Endodermal cell (in vitro differentiated cells): ENCODE measurements around the gene INSC. TPM values are rescaled to one million over a fixed set of nuclear protein-coding genes. Genes with fewer than 3 reads are reported as not detected.

Experiments used
- DNase-seq: peaks from one replicate; pipeline ENCODE4 v3.0.0-alpha.2; 2017
- H3K27ac ChIP-seq: 2 replicates; pipeline ENCODE4 v1.5.1; 2013; ENCODE audit warnings: mild to moderate bottlenecking, low read depth, low read length, moderate library complexity
- H3K27me3 ChIP-seq: 2 replicates; pipeline ENCODE4 v1.6.1; 2013; ENCODE audit warnings: mild to moderate bottlenecking, low read length, moderate library complexity; ENCODE audit not compliant: insufficient read depth, control insufficient read depth, poor library complexity, severe bottlenecking
- H3K36me3 ChIP-seq: 2 replicates; pipeline ENCODE4 v1.7.0; 2013; ENCODE audit warnings: mild to moderate bottlenecking, low read length, moderate library complexity; ENCODE audit not compliant: control insufficient read depth, insufficient read depth
- H3K4me1 ChIP-seq: one replicate; pipeline ENCODE4 v1.7.0; 2013; ENCODE audit warnings: low read length; ENCODE audit not compliant: control insufficient read depth, insufficient read depth
- H3K4me3 ChIP-seq: 2 replicates; pipeline ENCODE4 v1.5.1; 2013; ENCODE audit warnings: mild to moderate bottlenecking, low read length, moderate library complexity
- H3K9ac ChIP-seq: 2 replicates; pipeline ENCODE4 v1.6.1; 2013; ENCODE audit warnings: mild to moderate bottlenecking, low read length, moderate library complexity; ENCODE audit not compliant: poor library complexity, severe bottlenecking; ENCODE audit errors: extremely low read depth
- H3K9me3 ChIP-seq: 2 replicates; pipeline ENCODE4 v1.6.1; 2013; ENCODE audit warnings: mild to moderate bottlenecking, low read length, moderate library complexity; ENCODE audit not compliant: control insufficient read depth
- H3K27ac Mint-ChIP-seq: 2 replicates; pipeline ENCODE4 v1.8.0; 2020; ENCODE audit warnings: mixed read lengths
- H3K27me3 Mint-ChIP-seq: 2 replicates; pipeline ENCODE4 v1.8.0; 2021; ENCODE audit warnings: mild to moderate bottlenecking, mixed read lengths; ENCODE audit not compliant: insufficient read depth
- H3K36me3 Mint-ChIP-seq: 2 replicates; pipeline ENCODE4 v1.8.0; 2020; ENCODE audit warnings: low read depth, mixed read lengths
- H3K4me1 Mint-ChIP-seq: 2 replicates; pipeline ENCODE4 v1.8.0; 2020; ENCODE audit warnings: mixed read lengths
- H3K4me3 Mint-ChIP-seq: 2 replicates; pipeline ENCODE4 v1.8.0; 2020; ENCODE audit warnings: mild to moderate bottlenecking, moderate library complexity, mixed read lengths
- H3K9me3 Mint-ChIP-seq: 2 replicates; pipeline ENCODE4 v1.8.0; 2020; ENCODE audit warnings: mild to moderate bottlenecking, mixed read lengths
- WGBS, 2 experiments: methylation state at CpG; one replicate each; pipeline versions ENCODE4 v1.1.5 to v1.1.7; 2013; ENCODE audit warnings: missing lambda C conversion rate in 2 of 2, mixed read lengths in 1 of 2; ENCODE audit not compliant: insufficient coverage in 1 of 2, insufficient read length in 1 of 2; 5-methylcytosine and 5-hydroxymethylcytosine counted together
- total RNA-seq, 2 donors: library from RNA; stranded (reverse); fragmentation: NEBNext Ultra II Directional in 1 of 2; extraction: Animal tissue kit (Norgen Biotek cat#: 25700) in 1 of 2; gene quantifications; 2 replicates in 1 of 2; 3 replicates in 1 of 2; pipeline ENCODE4 v1.2.1, GENCODE V29; 2021
- TF ChIP-seq, protein P1 (sequence below): fragments of 200-600 bp; sonication (generic); conservative IDR thresholded peaks from 2 replicates; pipeline ENCODE4 v1.5.0; 2021; ENCODE audit warnings: antibody characterized with exemption, mild to moderate bottlenecking

The INSC gene
- total RNA-seq, 2 donors from 2014 or later, result not detected

DNA sequence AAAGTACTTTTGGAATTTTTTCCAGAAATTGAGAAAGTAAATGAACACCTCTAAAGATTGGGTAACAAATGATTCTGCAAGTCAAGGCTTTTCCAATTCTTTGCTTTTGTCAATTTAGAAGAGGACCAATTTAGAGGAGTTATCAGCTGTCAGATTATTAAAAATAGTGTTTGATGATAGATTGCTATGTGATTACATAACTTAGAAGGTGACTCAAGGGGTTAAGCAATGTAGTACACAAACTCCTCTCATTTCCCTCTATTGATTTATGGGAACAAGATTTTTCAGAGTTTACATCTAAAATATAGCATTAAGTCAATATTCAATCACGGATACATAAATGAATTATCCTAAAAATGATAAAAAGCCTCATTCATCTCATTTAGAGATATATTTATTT, 70.3 kb downstream of the INSC start:
- no peaks in the 10 kb centered on the region for H3K36me3 Mint-ChIP-seq
- no peak overlapping the region for H3K4me3 ChIP-seq
- no peaks in the 10 kb centered on the region for H3K9me3 ChIP-seq
- H3K27me3 ChIP-seq, result no peaks in the 10 kb centered on the region
- no peak overlapping the region for H3K4me3 Mint-ChIP-seq
- no peak for DNase-seq
- no peak overlapping the region for H3K9ac ChIP-seq
- WGBS, 2 experiments, result no CpG with 5 or more reads among the region's 1 CpG
- H3K4me1 Mint-ChIP-seq, result peaks cover 7% of the 10 kb centered on the region
- no peaks in the 10 kb centered on the region for H3K4me1 ChIP-seq
- no peaks in the 10 kb centered on the region for H3K36me3 ChIP-seq
- H3K27ac ChIP-seq, result no peak overlapping the region
- H3K9me3 Mint-ChIP-seq, result no peaks in the 10 kb centered on the region
- no peak overlapping the region for H3K27ac Mint-ChIP-seq
- H3K27me3 Mint-ChIP-seq, result no peaks in the 10 kb centered on the region
- TF ChIP-seq, protein P1, sequence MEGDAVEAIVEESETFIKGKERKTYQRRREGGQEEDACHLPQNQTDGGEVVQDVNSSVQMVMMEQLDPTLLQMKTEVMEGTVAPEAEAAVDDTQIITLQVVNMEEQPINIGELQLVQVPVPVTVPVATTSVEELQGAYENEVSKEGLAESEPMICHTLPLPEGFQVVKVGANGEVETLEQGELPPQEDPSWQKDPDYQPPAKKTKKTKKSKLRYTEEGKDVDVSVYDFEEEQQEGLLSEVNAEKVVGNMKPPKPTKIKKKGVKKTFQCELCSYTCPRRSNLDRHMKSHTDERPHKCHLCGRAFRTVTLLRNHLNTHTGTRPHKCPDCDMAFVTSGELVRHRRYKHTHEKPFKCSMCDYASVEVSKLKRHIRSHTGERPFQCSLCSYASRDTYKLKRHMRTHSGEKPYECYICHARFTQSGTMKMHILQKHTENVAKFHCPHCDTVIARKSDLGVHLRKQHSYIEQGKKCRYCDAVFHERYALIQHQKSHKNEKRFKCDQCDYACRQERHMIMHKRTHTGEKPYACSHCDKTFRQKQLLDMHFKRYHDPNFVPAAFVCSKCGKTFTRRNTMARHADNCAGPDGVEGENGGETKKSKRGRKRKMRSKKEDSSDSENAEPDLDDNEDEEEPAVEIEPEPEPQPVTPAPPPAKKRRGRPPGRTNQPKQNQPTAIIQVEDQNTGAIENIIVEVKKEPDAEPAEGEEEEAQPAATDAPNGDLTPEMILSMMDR, result no peak

DNA sequence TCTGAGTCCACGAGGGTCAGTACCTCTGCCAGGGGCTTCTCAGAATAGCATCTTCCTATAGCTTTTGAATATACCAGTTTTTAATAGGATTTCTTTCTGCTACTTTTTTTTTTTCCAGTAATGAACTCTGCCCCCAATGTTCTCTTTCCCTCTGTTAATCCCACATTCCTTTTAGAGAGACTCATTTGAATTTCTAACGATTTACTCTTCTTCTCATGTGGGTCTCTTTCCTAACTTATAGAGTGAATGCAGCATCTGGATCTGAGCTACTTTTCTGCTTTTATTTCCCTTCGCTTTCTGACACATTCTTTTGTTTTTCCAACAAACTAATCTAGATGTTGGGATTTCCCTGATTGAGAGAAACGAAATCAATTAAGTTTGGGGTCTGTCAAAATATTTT, 71.4 kb downstream of the INSC start:
- no peak overlapping the region for H3K27ac Mint-ChIP-seq
- Histone ChIP-seq H3K4me1 (no peaks in the 10 kb centered on the region), H3K9me3 (no peaks in the 10 kb centered on the region), H3K4me3 (no peak overlapping the region), H3K27ac (no peak overlapping the region), H3K27me3 (no peaks in the 10 kb centered on the region), H3K36me3 (no peaks in the 10 kb centered on the region), H3K9ac (no peak overlapping the region)
- H3K4me3 Mint-ChIP-seq, result no peak overlapping the region
- no peaks in the 10 kb centered on the region for H3K27me3 Mint-ChIP-seq
- DNase-seq, result no peak
- no peaks in the 10 kb centered on the region for H3K36me3 Mint-ChIP-seq
- 74 to 77% methylated on average over 3 of the region's 4 CpGs for WGBS, 2 experiments
- peaks cover 7% of the 10 kb centered on the region for H3K4me1 Mint-ChIP-seq
- TF ChIP-seq, protein P1, result no peak
- H3K9me3 Mint-ChIP-seq, result no peaks in the 10 kb centered on the region

DNA sequence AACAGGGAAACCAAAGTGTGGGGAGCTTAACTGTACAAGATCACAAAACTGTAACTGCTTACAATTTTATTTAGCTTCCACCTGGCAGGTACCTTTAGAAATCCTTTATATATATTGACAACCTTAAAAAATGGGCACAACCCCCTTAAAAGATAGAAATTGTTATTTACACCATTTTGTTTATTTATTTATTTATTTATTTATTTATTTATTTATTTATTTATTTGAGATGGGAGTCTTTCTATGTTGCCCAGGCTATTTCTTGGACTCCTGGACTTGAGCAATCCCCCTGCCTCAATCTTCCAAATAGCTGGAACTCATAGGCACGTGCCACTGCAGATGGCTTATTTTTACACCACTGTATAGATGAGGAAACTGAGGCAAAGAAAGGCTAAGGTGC, 74.5 kb downstream of the INSC start:
- DNase-seq, result no peak
- no peak overlapping the region for H3K4me3 Mint-ChIP-seq
- no peak overlapping the region for H3K27ac ChIP-seq
- no peaks in the 10 kb centered on the region for H3K27me3 ChIP-seq
- H3K4me3 ChIP-seq, result no peak overlapping the region
- H3K27me3 Mint-ChIP-seq, result no peaks in the 10 kb centered on the region
- H3K36me3 Mint-ChIP-seq, result no peaks in the 10 kb centered on the region
- no peaks in the 10 kb centered on the region for H3K9me3 ChIP-seq
- peaks cover 5% of the 10 kb centered on the region for H3K4me1 Mint-ChIP-seq
- no peaks in the 10 kb centered on the region for H3K4me1 ChIP-seq
- WGBS, 2 experiments, result 100% methylated on average over 1 of the region's 1 CpG; no CpG with 5 or more reads in 1 of the 2 experiments
- no peak overlapping the region for H3K9ac ChIP-seq
- H3K9me3 Mint-ChIP-seq, result no peaks in the 10 kb centered on the region
- no peak overlapping the region for H3K27ac Mint-ChIP-seq
- no peaks in the 10 kb centered on the region for H3K36me3 ChIP-seq
- TF ChIP-seq, protein P1, result no peak
